A549 (cell line): ENCODE data around the gene HP1BP3. TPM values are rescaled to one million over a fixed set of nuclear protein-coding genes. Genes with fewer than 3 reads are reported as not detected.

Experiments used
- ATAC-seq, 2 experiments: fragments of 200-7000 bp in 1 of 2; fragments of >200 bp in 1 of 2; cut with Nextera tagmentation in 1 of 2; cut with Tn5 transposase in 1 of 2; 3 replicates each; pipeline versions ENCODE4 v1.8.0 to v1.9.1; 2018 to 2020; ENCODE audit warnings: mild to moderate bottlenecking in 1 of 2, moderate library complexity in 1 of 2
- CTCF ChIA-PET: fragments of 300-600 bp; sonication (Branson Sonifier 250); formaldehyde crosslinking; extraction: SDS; loops from one replicate; lab custom pipeline; 2021; ENCODE audit warnings: antibody characterized with exemption, inconsistent platforms; lab: Yijun Ruan, JAX
- POLR2A ChIA-PET: fragments of 350-600 bp; formaldehyde crosslinking; extraction: SDS; loops from one replicate; lab custom pipeline; 2021; ENCODE audit warnings: antibody characterized with exemption, inconsistent platforms; lab: Yijun Ruan, JAX
- DNase-seq, 2 experiments: peaks; one replicate each; pipeline versions ENCODE4 v3.0.0 to v3.0.0-alpha.2; 2011 to 2016; ENCODE audit warnings: low read depth in 1 of 2, low spot score in 1 of 2
- FAIRE-seq: peaks from 2 replicates; lab custom pipeline; 2011; peaks lifted over from hg19 to GRCh38; lab: Jason Lieb, UNC
- H3K27ac ChIP-seq, 2 experiments: fragments of >200 bp; sonication (Bioruptor Twin); formaldehyde crosslinking; 3 replicates each; pipeline ENCODE4 v1.5.1; 2016 to 2017
- H3K4me1 ChIP-seq: fragments of >200 bp; sonication (Bioruptor Twin); formaldehyde crosslinking; 3 replicates; pipeline ENCODE4 v1.6.1; 2016
- H3K4me2 ChIP-seq: fragments of >200 bp; sonication (Bioruptor Twin); formaldehyde crosslinking; 3 replicates; pipeline ENCODE4 v1.6.1; 2016
- H3K4me3 ChIP-seq: fragments of >200 bp; sonication (Bioruptor Twin); formaldehyde crosslinking; 3 replicates; pipeline ENCODE4 v1.5.1; 2016
- H3K9me3 ChIP-seq: fragments of >200 bp; sonication (Bioruptor Twin); formaldehyde crosslinking; 3 replicates; pipeline ENCODE4 v1.6.1; 2016
- CBX8 ChIP-seq: fragments of 200-600 bp; sonication (generic); IDR thresholded peaks from 2 replicates; pipeline ENCODE4 v1.6.1; 2016
- E2F6 ChIP-seq: IDR thresholded peaks from 2 replicates; pipeline ENCODE4 v1.6.1; 2012; ENCODE audit warnings: low read depth, borderline replicate concordance
- EHF ChIP-seq: fragments of 250-450 bp; sonication (Bioruptor Pico); IDR thresholded peaks from 2 replicates; pipeline ENCODE4 v1.5.0; 2020; ENCODE audit warnings: mild to moderate bottlenecking
- ELK1 ChIP-seq: fragments of 150-350 bp; IDR thresholded peaks from 2 replicates; pipeline ENCODE4 v1.6.1; 2014; ENCODE audit warnings: low read depth, mild to moderate bottlenecking, low read length
- ESRRA ChIP-seq: fragments of 150-350 bp; IDR thresholded peaks from 2 replicates; pipeline ENCODE4 v1.6.1; 2014; ENCODE audit warnings: mild to moderate bottlenecking, low read length, borderline replicate concordance
- FOXS1 ChIP-seq: fragments of 250-450 bp; sonication (Bioruptor Pico); IDR thresholded peaks from 2 replicates; pipeline ENCODE4 v1.5.0; 2020; ENCODE audit warnings: mild to moderate bottlenecking, moderate library complexity
- HDAC2 ChIP-seq: fragments of 200-600 bp; sonication (generic); IDR thresholded peaks from 2 replicates; pipeline ENCODE4 v1.6.1; 2016
- HES2 ChIP-seq: fragments of >200 bp; sonication (Bioruptor Twin); formaldehyde crosslinking; IDR thresholded peaks from 2 replicates; pipeline ENCODE4 v1.6.1; 2016
- HMGXB4 ChIP-seq: fragments of 250-450 bp; sonication (Bioruptor Pico); IDR thresholded peaks from 2 replicates; pipeline ENCODE4 v1.5.0; 2021; ENCODE audit warnings: mild to moderate bottlenecking, moderate library complexity, borderline replicate concordance
- JUNB ChIP-seq: fragments of >200 bp; sonication (Bioruptor Twin); formaldehyde crosslinking; IDR thresholded peaks from 2 replicates; pipeline ENCODE4 v1.6.1; 2016
- KDM5A ChIP-seq: fragments of 200-600 bp; sonication (generic); IDR thresholded peaks from 2 replicates; pipeline ENCODE4 v1.6.1; 2016; ENCODE audit warnings: antibody characterized with exemption, mild to moderate bottlenecking
- MAX ChIP-seq: IDR thresholded peaks from 2 replicates; pipeline ENCODE4 v1.6.1; 2012
- MYC ChIP-seq: IDR thresholded peaks from 2 replicates; pipeline ENCODE4 v1.6.1; 2012; ENCODE audit warnings: mild to moderate bottlenecking, inconsistent platforms, low read length, improper control_type of control experiment, borderline replicate concordance
- NR3C1 ChIP-seq: fragments of >200 bp; sonication (Bioruptor Twin); formaldehyde crosslinking; IDR thresholded peaks from 3 replicates; pipeline ENCODE4 v1.6.1; 2017
- PBX3 ChIP-seq: IDR thresholded peaks from 2 replicates; pipeline ENCODE4 v1.6.1; 2012
- REST ChIP-seq: fragments of 200-600 bp; sonication (generic); IDR thresholded peaks from 2 replicates; pipeline ENCODE4 v1.6.1; 2016; ENCODE audit warnings: antibody characterized with exemption, mild to moderate bottlenecking, moderate library complexity
- USF2 ChIP-seq: fragments of 450-650 bp; IDR thresholded peaks from 2 replicates; pipeline ENCODE4 v1.6.1; 2014; ENCODE audit warnings: antibody characterized with exemption
- ZFP36 ChIP-seq: fragments of 450-650 bp; IDR thresholded peaks from 2 replicates; pipeline ENCODE4 v1.6.1; 2014; ENCODE audit warnings: borderline replicate concordance; ENCODE audit not compliant: partially characterized antibody
- WGBS: methylation state at CpG from one replicate; pipeline ENCODE4 v1.1.6; 2017; ENCODE audit errors: missing lambda C conversion rate; 5-methylcytosine and 5-hydroxymethylcytosine counted together
- polyA plus RNA-seq, 4 experiments: library from polyadenylated mRNA; depleted of rRNA in 3 of 4; stranded (reverse); fragments of >200 nt; fragmentation: RNase III in 1 of 4; extraction: RNeasy Plus Mini Kit Qiagen cat#74134 plus additional on column Dnase treatment in 1 of 4; gene quantifications; 2 replicates in 3 of 4; 3 replicates in 1 of 4; pipeline ENCODE4 v1.2.3, GENCODE V29; 2011 to 2017

HP1BP3 gene
- polyA plus RNA-seq, 2 of the 4 experiments (the other 2 are of a cell fraction), result 159 to 214 TPM

GRCh38 chr1:20811916-20812315 lies 24.8 kb upstream of the HP1BP3 start:
- 92% methylated on average over 5 of the region's 5 CpGs for WGBS
- Histone ChIP-seq H3K9me3 (no peaks in the 10 kb centered on the region), H3K4me2 (no peak overlapping the region)
- no peak for FAIRE-seq
- ATAC-seq, result no peak
- CTCF ChIA-PET, result no interaction called here
- TF ChIP-seq PBX3 (no peak), REST (no peak), ZFP36 (no peak), USF2 (no peak), NR3C1 (no peak), FOXS1 (CRISPR knock-in tag) (no peak), MYC (no peak), MAX (no peak), ESRRA (no peak), KDM5A (no peak), JUNB (no peak), EHF (CRISPR knock-in tag) (no peak), CBX8 (no peak), E2F6 (no peak), HES2 (no peak), HMGXB4 (CRISPR knock-in tag) (no peak)
- TF ChIP-seq, all 56 proteins: peak for 0
- H3K4me1 ChIP-seq, result peaks cover 13% of the 10 kb centered on the region
- no peak overlapping the region for H3K4me3 ChIP-seq
- DNase-seq, result no peak
- POLR2A ChIA-PET, result no interaction called here
- H3K27ac ChIP-seq, result no peak overlapping the region

GRCh38 chr1:20793236-20793635 lies 6.1 kb upstream of the HP1BP3 start:
- Histone ChIP-seq H3K4me3 (no peak overlapping the region), H3K9me3 (no peaks in the 10 kb centered on the region), H3K4me1 (peaks cover 6% of the 10 kb centered on the region), H3K4me2 (no peak overlapping the region), H3K27ac (0 out of 6 replicates have a peak overlapping the region, but pooled peaks of 1 of the 2 experiments have one; percentile 28)
- ChIA-PET POLR2A (no interaction called here), CTCF (no interaction called here)
- DNase-seq, result no peak
- no peak for TF ChIP-seq HDAC2
- TF ChIP-seq ELK1, result no peak
- ATAC-seq, result no peak
- no peak for FAIRE-seq
- 94% methylated on average over 4 of the region's 4 CpGs for WGBS
